T-helper 1 cell treated with Interleukin-12 subunit alpha and Interleukin-12 subunit beta and Interleukin-4 antibody, amounts not matched to agents 30 ng/mL and 1 ng/mL, for 36 hours (primary cell): Measurements from ENCODE around the gene MORC1. TPM values are rescaled to one million over a fixed set of nuclear protein-coding genes. Genes with fewer than 3 reads are reported as not detected.

Source experiments
- intact Hi-C: fragments of 100-400 bp; cut with micrococcal nuclease; formaldehyde crosslinking; loops from one replicate; pipeline ENCODE4 v1.15.1; 2024
- total RNA-seq: library from RNA; stranded (reverse); gene quantifications from 2 replicates; pipeline ENCODE4 v1.2.3, GENCODE V29; 2022

Gene MORC1
- total RNA-seq, 1 donor from 2014 or later, result not detected

GRCh38 chr3:109035082-109035481, 82.9 kb downstream of the MORC1 start:
- intact Hi-C loops, result no loop called here

GRCh38 chr3:109033000-109033660, 84.8 kb downstream of the MORC1 start:
- intact Hi-C loops, result no loop called here

- intact Hi-C loops, result no loop called here
Observed at GRCh38 chr3:109028753-109029152, 89.2 kb downstream of the MORC1 start.

- intact Hi-C loops, result no loop called here
Observed at GRCh38 chr3:109026821-109027220, 91.1 kb downstream of the MORC1 start.

GRCh38 chr3:109025896-109026295, 92.0 kb downstream of the MORC1 start:
- intact Hi-C loops, result no loop called here

GRCh38 chr3:109023656-109024254, 94.2 kb downstream of the MORC1 start:
- intact Hi-C loops, result loop anchor here (1.0 to 2.0 kb wide), 4 partner anchors 27 to 534 kb away; no protein-coding TSS in a partner anchor

- intact Hi-C loops, result loop anchor here (1.0 to 2.0 kb wide), 4 partner anchors 28 to 534 kb away; no protein-coding TSS in a partner anchor
Observed at GRCh38 chr3:109023167-109023566, 94.8 kb downstream of the MORC1 start.

- intact Hi-C loops, result no loop called here
Observed at GRCh38 chr3:109021556-109021955, 96.4 kb downstream of the MORC1 start.

- intact Hi-C loops, result no loop called here
Observed at GRCh38 chr3:109018828-109019227, 99.1 kb downstream of the MORC1 start.

- intact Hi-C loops, result no loop called here
Observed at GRCh38 chr3:109005443-109005842, 112.5 kb downstream of the MORC1 start.

GRCh38 chr3:108998436-108998835, 119.5 kb downstream of the MORC1 start:
- intact Hi-C loops, result no loop called here

GRCh38 chr3:108985844-108986243, 132.1 kb downstream of the MORC1 start:
- intact Hi-C loops, result no loop called here

- intact Hi-C loops, result no loop called here
Observed at GRCh38 chr3:108983051-108983450, 134.9 kb downstream of the MORC1 start.

GRCh38 chr3:108976058-108976457, 141.9 kb downstream of the MORC1 start:
- intact Hi-C loops, result no loop called here

- intact Hi-C loops, result no loop called here
Observed at GRCh38 chr3:108973019-108973418, 144.9 kb downstream of the MORC1 start.

- intact Hi-C loops, result no loop called here
Observed at GRCh38 chr3:108972482-108972881, 145.5 kb downstream of the MORC1 start.

GRCh38 chr3:108970561-108970960, 147.4 kb downstream of the MORC1 start:
- intact Hi-C loops, result no loop called here

GRCh38 chr3:108966773-108967172, 151.2 kb downstream of the MORC1 start:
- intact Hi-C loops, result no loop called here

GRCh38 chr3:108959017-108959416, 158.9 kb downstream of the MORC1 start:
- intact Hi-C loops, result no loop called here

- intact Hi-C loops, result no loop called here
Observed at GRCh38 chr3:108953700-108954099, 164.2 kb downstream of the MORC1 start, which contains the start of gene GUCA1C. Gene GUCA1C (minus strand): TSS chr3:108953879. CDS start chr3:108953762, 117 bp downstream.

GRCh38 chr3:108953210-108953609, 164.7 kb downstream of the MORC1 start:
- intact Hi-C loops, result no loop called here

GRCh38 chr3:108951820-108952501, 166.0 kb downstream of the MORC1 start:
- intact Hi-C loops, result no loop called here
